Retinal pigment epithelial cell (primary cell): ENCODE results near the gene TRMU.

Experiments used
- DNase-seq: peaks from one replicate; pipeline ENCODE4 v3.0.0-alpha.2; 2010; ENCODE audit warnings: low read depth
- H3K4me3 ChIP-seq: 2 replicates; pipeline ENCODE4 v1.5.1; 2011; ENCODE audit warnings: mild to moderate bottlenecking, low read length, control low read depth, moderate library complexity
- CTCF ChIP-seq: conservative IDR thresholded peaks from 2 replicates; pipeline ENCODE4 v1.5.1; 2011; ENCODE audit warnings: low read depth, low read length, control low read depth, inconsistent platforms

The TRMU gene

GRCh38 chr22:46358766-46359165 lies 23.3 kb downstream of the TRMU start:
- TF ChIP-seq CTCF, result no peak
- no peak overlapping the region for H3K4me3 ChIP-seq
- no peak for DNase-seq

- no peak for DNase-seq
- no peak for TF ChIP-seq CTCF
- no peak overlapping the region for H3K4me3 ChIP-seq
These were observed 23.8 kb downstream of the TRMU start for GRCh38 chr22:46359362-46359761.

GRCh38 chr22:46360097-46360496 lies 24.6 kb downstream of the TRMU start:
- no peak for TF ChIP-seq CTCF
- no peak for DNase-seq
- H3K4me3 ChIP-seq, result no peak overlapping the region

GRCh38 chr22:46360891-46361290 lies 25.4 kb downstream of the TRMU start:
- H3K4me3 ChIP-seq, result no peak overlapping the region
- no peak for TF ChIP-seq CTCF
- DNase-seq, result no peak

- DNase-seq, result no peak
- no peak for TF ChIP-seq CTCF
- H3K4me3 ChIP-seq, result no peak overlapping the region
These were observed 26.3 kb downstream of the TRMU start for GRCh38 chr22:46361826-46362202.

GRCh38 chr22:46362203-46362933 lies 26.9 kb downstream of the TRMU start:
- no peak overlapping the region for H3K4me3 ChIP-seq
- DNase-seq, result no peak
- no peak for TF ChIP-seq CTCF

GRCh38 chr22:46362934-46363515 lies 27.5 kb downstream of the TRMU start:
- H3K4me3 ChIP-seq, result no peak overlapping the region
- no peak for DNase-seq
- TF ChIP-seq CTCF, result no peak
